IPS DF 19.7 (cell line): ENCODE measurements around the gene HEXD.
"Not testable (repeated sequence)": the region's sequence is repeated elsewhere in the genome, so short reads cannot be mapped to it uniquely, and the experiment has no call there.

Experiments
- DNase-seq: peaks from one replicate; pipeline ENCODE4 v3.0.0-alpha.2; 2013; ENCODE audit warnings: low read depth, low spot score

HEXD gene

GRCh38 chr17:82457929-82458178, 39.7 kb downstream of the HEXD start:
- DNase-seq = peak; percentile 47

- DNase-seq = peak; percentile 93
These were observed 40.2 kb downstream of the HEXD start, which contains the start of gene NARF for GRCh38 chr17:82458179-82458884. Gene NARF (plus strand): TSS chr17:82458741. CDS start chr17:82458804, 63 bp downstream.

- DNase-seq = no peak
These were observed 40.8 kb downstream of the HEXD start for GRCh38 chr17:82458885-82459424.

GRCh38 chr17:82459936-82460335, 41.8 kb downstream of the HEXD start:
- DNase-seq = not testable (repeated sequence)

GRCh38 chr17:82461827-82462524, 43.8 kb downstream of the HEXD start:
- no peak for DNase-seq

- no peak for DNase-seq
These were observed 45.2 kb downstream of the HEXD start for GRCh38 chr17:82463391-82463790.

- DNase-seq = no peak
These were observed 45.9 kb downstream of the HEXD start for GRCh38 chr17:82463925-82464566.

GRCh38 chr17:82464567-82464929, 46.4 kb downstream of the HEXD start:
- no peak for DNase-seq

- no peak for DNase-seq
These were observed 47.0 kb downstream of the HEXD start for GRCh38 chr17:82465023-82465603.

- no peak for DNase-seq
These were observed 50.5 kb downstream of the HEXD start for GRCh38 chr17:82468692-82469091.

- no peak for DNase-seq
These were observed 51.9 kb downstream of the HEXD start for GRCh38 chr17:82470065-82470464.

GRCh38 chr17:82474223-82475010, 56.3 kb downstream of the HEXD start:
- DNase-seq = no peak

GRCh38 chr17:82475458-82475857, 57.3 kb downstream of the HEXD start:
- DNase-seq = no peak

GRCh38 chr17:82477934-82478333, 59.8 kb downstream of the HEXD start:
- DNase-seq = no peak

- DNase-seq = no peak
These were observed 61.5 kb downstream of the HEXD start for GRCh38 chr17:82479602-82480001.

GRCh38 chr17:82480318-82480717, 62.2 kb downstream of the HEXD start:
- DNase-seq = no peak

GRCh38 chr17:82483204-82483660, 65.1 kb downstream of the HEXD start:
- no peak for DNase-seq

- DNase-seq = no peak
These were observed 65.7 kb downstream of the HEXD start for GRCh38 chr17:82483836-82484235.

GRCh38 chr17:82486231-82487094, 68.3 kb downstream of the HEXD start:
- DNase-seq = no peak

GRCh38 chr17:82487910-82488309, 69.8 kb downstream of the HEXD start:
- no peak for DNase-seq

GRCh38 chr17:82489117-82489516, 71.0 kb downstream of the HEXD start:
- DNase-seq = no peak
